ENCODE data around the gene CBLN3.
A peak's percentile ranks its signal among the peaks of the same experiment; 100 is the strongest.
"Not testable (repeated sequence)": the region's sequence is repeated elsewhere in the genome, so short reads cannot be mapped to it uniquely, and the experiment has no call there.

The CBLN3 gene

GRCh38 chr14:24429395-24430142 is at the start of gene CBLN3, which contains the start of gene KHNYN:
CBLN3 (minus strand) TSS chr14:24429668; CDS start chr14:24429054, 614 bp downstream.
KHNYN (plus strand) TSS chr14:24429954; CDS start chr14:24430731, 777 bp downstream.
- DNase-seq: peak; percentile 93

- no peak for DNase-seq
These were observed 45.8 kb upstream of the CBLN3 start for GRCh38 chr14:24475261-24475660.

GRCh38 chr14:24473211-24473610 is 43.7 kb upstream of the CBLN3 start:
- no peak for DNase-seq

- DNase-seq: not testable (repeated sequence)
These were observed 41.0 kb upstream of the CBLN3 start for GRCh38 chr14:24470450-24470849.

GRCh38 chr14:24465805-24466204 is 36.3 kb upstream of the CBLN3 start:
- no peak for DNase-seq

- no peak for DNase-seq
These were observed 35.9 kb upstream of the CBLN3 start for GRCh38 chr14:24465368-24465767.

- DNase-seq: no peak
These were observed 34.7 kb upstream of the CBLN3 start for GRCh38 chr14:24463884-24464785.

- no peak for DNase-seq
These were observed 33.8 kb upstream of the CBLN3 start for GRCh38 chr14:24463017-24463883.

GRCh38 chr14:24461336-24461735 is 31.9 kb upstream of the CBLN3 start:
- no peak for DNase-seq

- no peak for DNase-seq
These were observed 29.9 kb upstream of the CBLN3 start for GRCh38 chr14:24459331-24459730.

GRCh38 chr14:24458736-24459135 is 29.3 kb upstream of the CBLN3 start:
- DNase-seq: no peak

GRCh38 chr14:24456980-24457379 is 27.5 kb upstream of the CBLN3 start:
- no peak for DNase-seq

GRCh38 chr14:24450828-24451227 is 21.4 kb upstream of the CBLN3 start:
- DNase-seq: not testable (repeated sequence)

- no peak for DNase-seq
These were observed 13.7 kb upstream of the CBLN3 start for GRCh38 chr14:24443053-24443665.

GRCh38 chr14:24442240-24443052 is 13.0 kb upstream of the CBLN3 start, which contains the start of gene SDR39U1:
SDR39U1 (minus strand) TSS chr14:24442776; CDS start chr14:24442769, 7 bp downstream.
- DNase-seq: peak; percentile 97

- no peak for DNase-seq
These were observed 12.4 kb upstream of the CBLN3 start for GRCh38 chr14:24441904-24442239.

GRCh38 chr14:24441485-24441884 is 12.0 kb upstream of the CBLN3 start:
- no peak for DNase-seq

GRCh38 chr14:24440606-24441399 is 11.3 kb upstream of the CBLN3 start:
- no peak for DNase-seq

GRCh38 chr14:24439830-24440605 is 10.6 kb upstream of the CBLN3 start:
- DNase-seq: no peak

GRCh38 chr14:24439257-24439656 is 9.8 kb upstream of the CBLN3 start:
- no peak for DNase-seq

Data from amniotic stem cell (primary cell).